GM12878 (cell line): ENCODE measurements around the gene PEMT.

Source experiments
- EZH2 ChIP-seq: IDR thresholded peaks from 2 replicates; pipeline ENCODE4 v1.6.1; 2012; ENCODE audit warnings: low read depth, mild to moderate bottlenecking, control low read depth, inconsistent platforms, low read length, borderline replicate concordance; ENCODE audit not compliant: control insufficient read depth
- POLR2AphosphoS5 ChIP-seq: IDR thresholded peaks from 2 replicates; pipeline ENCODE4 v1.6.1; 2011; ENCODE audit warnings: mild to moderate bottlenecking, low read length, inconsistent platforms
- PRDM15 ChIP-seq: fragments of 450-650 bp; formaldehyde crosslinking; IDR thresholded peaks from 2 replicates; pipeline ENCODE4 v1.4.0; 2020; ENCODE audit warnings: mild to moderate bottlenecking, moderate library complexity
- SPI1 ChIP-seq: IDR thresholded peaks from 2 replicates; pipeline ENCODE4 v1.6.1; 2011; ENCODE audit warnings: low read depth, mild to moderate bottlenecking, low read length, moderate library complexity, borderline replicate concordance; ENCODE audit not compliant: insufficient read depth
- ZNF592 ChIP-seq: fragments of 450-650 bp; IDR thresholded peaks from 2 replicates; pipeline ENCODE4 v1.6.1; 2017; ENCODE audit warnings: mild to moderate bottlenecking, moderate library complexity
- TF ChIP-seq, protein P1 (sequence below): fragments of 450-650 bp; formaldehyde crosslinking; IDR thresholded peaks from 2 replicates; pipeline ENCODE4 v1.4.0; 2022; ENCODE audit warnings: mild to moderate bottlenecking, moderate library complexity

DNA sequence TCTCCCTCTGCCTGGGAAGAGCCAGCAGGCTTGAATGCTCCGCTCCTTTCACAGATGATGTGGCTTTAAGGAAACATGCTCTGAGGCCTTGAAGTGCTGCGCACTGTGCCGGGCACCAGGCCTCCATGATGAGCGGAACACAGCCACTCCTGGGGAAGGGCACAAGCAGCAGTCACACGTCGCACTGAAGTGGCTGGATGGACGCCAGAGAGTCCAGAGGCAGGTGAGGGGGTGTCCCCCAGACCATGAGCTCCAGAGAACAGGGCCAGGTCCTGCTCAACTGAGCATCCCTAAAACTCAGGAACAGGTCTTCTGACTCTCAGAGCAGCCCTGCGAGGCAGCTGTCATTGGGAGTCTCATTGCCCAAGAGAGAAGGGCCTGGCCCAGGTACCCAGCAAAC lies 35.6 kb downstream of the PEMT start:
- TF ChIP-seq, protein P1, sequence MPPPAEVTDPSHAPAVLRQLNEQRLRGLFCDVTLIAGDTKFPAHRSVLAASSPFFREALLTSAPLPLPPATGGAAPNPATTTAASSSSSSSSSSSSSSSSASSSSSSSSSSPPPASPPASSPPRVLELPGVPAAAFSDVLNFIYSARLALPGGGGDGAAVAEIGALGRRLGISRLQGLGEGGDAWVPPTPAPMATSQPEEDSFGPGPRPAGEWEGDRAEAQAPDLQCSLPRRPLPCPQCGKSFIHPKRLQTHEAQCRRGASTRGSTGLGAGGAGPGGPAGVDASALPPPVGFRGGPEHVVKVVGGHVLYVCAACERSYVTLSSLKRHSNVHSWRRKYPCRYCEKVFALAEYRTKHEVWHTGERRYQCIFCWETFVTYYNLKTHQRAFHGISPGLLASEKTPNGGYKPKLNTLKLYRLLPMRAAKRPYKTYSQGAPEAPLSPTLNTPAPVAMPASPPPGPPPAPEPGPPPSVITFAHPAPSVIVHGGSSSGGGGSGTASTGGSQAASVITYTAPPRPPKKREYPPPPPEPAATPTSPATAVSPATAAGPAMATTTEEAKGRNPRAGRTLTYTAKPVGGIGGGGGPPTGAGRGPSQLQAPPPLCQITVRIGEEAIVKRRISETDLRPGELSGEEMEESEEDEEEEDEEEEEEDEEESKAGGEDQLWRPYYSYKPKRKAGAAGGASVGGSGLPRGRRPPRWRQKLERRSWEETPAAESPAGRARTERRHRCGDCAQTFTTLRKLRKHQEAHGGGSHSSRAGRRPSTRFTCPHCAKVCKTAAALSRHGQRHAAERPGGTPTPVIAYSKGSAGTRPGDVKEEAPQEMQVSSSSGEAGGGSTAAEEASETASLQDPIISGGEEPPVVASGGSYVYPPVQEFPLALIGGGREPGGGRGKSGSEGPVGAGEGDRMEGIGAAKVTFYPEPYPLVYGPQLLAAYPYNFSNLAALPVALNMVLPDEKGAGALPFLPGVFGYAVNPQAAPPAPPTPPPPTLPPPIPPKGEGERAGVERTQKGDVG (CRISPR knock-in tag), result no peak
- TF ChIP-seq SPI1 (no peak), EZH2 (no peak), ZNF592 (no peak), POLR2AphosphoS5 (no peak), PRDM15 (CRISPR knock-in tag) (no peak)
